Activated B cell treated with CpG ODN at 0.5 μM for 24 hours (primary cell): ENCODE data around the gene PTPN9. TPM values are rescaled to one million over a fixed set of nuclear protein-coding genes. Genes with fewer than 3 reads are reported as not detected.

Source experiments
- ATAC-seq: fragments of 200-7000 bp; cut with Tn5 transposase; one replicate; pipeline ENCODE4 v1.10.0; 2021; ENCODE audit warnings: low read depth, mild to moderate bottlenecking, moderate library complexity
- CTCF ChIA-PET: fragments of 350-600 bp; sonication (Branson Sonifier 250); formaldehyde crosslinking; loops from one replicate; lab custom pipeline; 2021; ENCODE audit warnings: antibody characterized with exemption; lab: Charles Lee
- POLR2A ChIA-PET: fragments of 350-600 bp; sonication (Branson Sonifier 250); formaldehyde crosslinking; loops from one replicate; lab custom pipeline; 2021; ENCODE audit warnings: antibody characterized with exemption; lab: Charles Lee
- DNase-seq: peaks from one replicate; pipeline ENCODE4 v3.0.0; 2022
- H3K27ac Mint-ChIP-seq: one replicate; pipeline ENCODE4 v1.8.0; 2020; ENCODE audit warnings: mixed read lengths
- H3K27me3 Mint-ChIP-seq: one replicate; pipeline ENCODE4 v1.8.0; 2021; ENCODE audit warnings: mixed read lengths
- H3K36me3 Mint-ChIP-seq: one replicate; pipeline ENCODE4 v1.8.0; 2021; ENCODE audit warnings: low read depth, mixed read lengths
- H3K4me1 Mint-ChIP-seq: one replicate; pipeline ENCODE4 v1.8.0; 2021; ENCODE audit warnings: mixed read lengths
- H3K4me3 Mint-ChIP-seq: one replicate; pipeline ENCODE4 v1.8.0; 2020; ENCODE audit warnings: mild to moderate bottlenecking, mixed read lengths
- H3K9me3 Mint-ChIP-seq: one replicate; pipeline ENCODE4 v1.8.0; 2020; ENCODE audit warnings: mixed read lengths
- CTCF ChIP-seq: fragments of 200-600 bp; IDR thresholded peaks from one replicate; pipeline ENCODE4 v1.8.0; 2022; ENCODE audit warnings: antibody characterized with exemption, mild to moderate bottlenecking
- intact Hi-C: fragments of 100-400 bp; cut with micrococcal nuclease; formaldehyde crosslinking; loops from one replicate; pipeline ENCODE4 v1.15.1; 2024
- total RNA-seq: library from RNA; stranded (reverse); gene quantifications from 2 replicates; pipeline ENCODE4 v1.2.3, GENCODE V29; 2022

Gene PTPN9
- total RNA-seq, 1 donor from 2014 or later: 19.2 TPM

GRCh38 chr15:75436881-75437280, 142.2 kb downstream of the PTPN9 start:
- no peak overlapping the region for H3K4me3 Mint-ChIP-seq
- peaks cover 31% of the 10 kb centered on the region for H3K4me1 Mint-ChIP-seq
- no peak for TF ChIP-seq CTCF
- no peak for DNase-seq
- intact Hi-C loops: no loop called here
- no peak overlapping the region for H3K27ac Mint-ChIP-seq
- no peaks in the 10 kb centered on the region for H3K9me3 Mint-ChIP-seq
- peaks cover 51% of the 10 kb centered on the region for H3K36me3 Mint-ChIP-seq
- H3K27me3 Mint-ChIP-seq: no peaks in the 10 kb centered on the region
- ChIA-PET CTCF (interaction anchor here (0.6 kb wide), 1 partner anchor 14 kb away, joined by 3 read pairs; no protein-coding TSS in a partner anchor), POLR2A (no interaction called here)
- ATAC-seq: no peak

GRCh38 chr15:75431682-75432081, 147.4 kb downstream of the PTPN9 start:
- ChIA-PET CTCF (no interaction called here), POLR2A (interaction anchor here (0.7 to 1.1 kb wide), 2 partner anchors 20 to 51 kb away, joined by 3 to 20 read pairs; partner anchors contain the start of gene SIN3A)
- DNase-seq (no peak), ATAC-seq (no peak)
- no peak overlapping the region for H3K27ac Mint-ChIP-seq
- H3K27me3 Mint-ChIP-seq: no peaks in the 10 kb centered on the region
- H3K36me3 Mint-ChIP-seq: peaks cover 58% of the 10 kb centered on the region
- H3K4me3 Mint-ChIP-seq: no peak overlapping the region
- intact Hi-C loops: no loop called here
- no peaks in the 10 kb centered on the region for H3K9me3 Mint-ChIP-seq
- peaks cover 18% of the 10 kb centered on the region for H3K4me1 Mint-ChIP-seq
- TF ChIP-seq CTCF: no peak

GRCh38 chr15:75431270-75431669, 147.8 kb downstream of the PTPN9 start:
- no peak for TF ChIP-seq CTCF
- no peak for ATAC-seq
- H3K36me3 Mint-ChIP-seq: peaks cover 60% of the 10 kb centered on the region
- peaks cover 18% of the 10 kb centered on the region for H3K4me1 Mint-ChIP-seq
- CTCF ChIA-PET: no interaction called here
- no peak overlapping the region for H3K27ac Mint-ChIP-seq
- intact Hi-C loops: no loop called here
- POLR2A ChIA-PET: interaction anchor here (0.6 to 1.1 kb wide), 3 partner anchors 20 to 431 kb away, joined by 3 to 20 read pairs (median 5); partner anchors contain the start of gene SIN3A
- H3K4me3 Mint-ChIP-seq: no peak overlapping the region
- H3K27me3 Mint-ChIP-seq: no peaks in the 10 kb centered on the region
- no peak for DNase-seq
- no peaks in the 10 kb centered on the region for H3K9me3 Mint-ChIP-seq

GRCh38 chr15:75430259-75430658, 148.9 kb downstream of the PTPN9 start:
- POLR2A ChIA-PET: no interaction called here
- Mint-ChIP-seq H3K27me3 (no peaks in the 10 kb centered on the region), H3K27ac (no peak overlapping the region), H3K36me3 (peaks cover 63% of the 10 kb centered on the region), H3K9me3 (no peaks in the 10 kb centered on the region), H3K4me3 (no peak overlapping the region), H3K4me1 (peaks cover 18% of the 10 kb centered on the region)
- intact Hi-C loops: no loop called here
- no peak for ATAC-seq
- TF ChIP-seq CTCF: no peak
- CTCF ChIA-PET: no interaction called here
- DNase-seq: no peak

GRCh38 chr15:75428152-75428551, 151.0 kb downstream of the PTPN9 start:
- CTCF ChIA-PET: no interaction called here
- Mint-ChIP-seq H3K27me3 (no peaks in the 10 kb centered on the region), H3K9me3 (no peaks in the 10 kb centered on the region), H3K27ac (no peak overlapping the region), H3K36me3 (peaks cover 55% of the 10 kb centered on the region), H3K4me3 (no peak overlapping the region), H3K4me1 (peaks cover 9% of the 10 kb centered on the region)
- no peak for TF ChIP-seq CTCF
- intact Hi-C loops: no loop called here
- POLR2A ChIA-PET: no interaction called here
- no peak for ATAC-seq
- no peak for DNase-seq
